HG03097 (cell line): ENCODE results near the gene ACTRT2.

ENCODE experiments used
- ATAC-seq: cut with Tn5 transposase; IDR thresholded peaks from one replicate; pipeline ENCODE4 v1.9.1; 2021; ENCODE audit not compliant: unreplicated experiment, low FRiP score

Gene ACTRT2

GRCh38 chr1:3065797-3066196, 44.5 kb downstream of the ACTRT2 start:
- ATAC-seq: no peak

GRCh38 chr1:3066250-3066711, 45.0 kb downstream of the ACTRT2 start:
- no peak for ATAC-seq

GRCh38 chr1:3066826-3067225, 45.6 kb downstream of the ACTRT2 start:
- no peak for ATAC-seq

- no peak for ATAC-seq
Observed at GRCh38 chr1:3067301-3067670, 46.0 kb downstream of the ACTRT2 start.

GRCh38 chr1:3067671-3068563, 46.6 kb downstream of the ACTRT2 start:
- ATAC-seq: no peak

- ATAC-seq: no peak
Observed at GRCh38 chr1:3068564-3069431, 47.5 kb downstream of the ACTRT2 start, which contains the start of gene PRDM16. PRDM16 (plus strand) TSS chr1:3069203; CDS start chr1:3069260, 57 bp downstream.

GRCh38 chr1:3069491-3070308, 48.4 kb downstream of the ACTRT2 start:
- no peak for ATAC-seq

- ATAC-seq: no peak
Observed at GRCh38 chr1:3070309-3070643, 49.0 kb downstream of the ACTRT2 start.

GRCh38 chr1:3070644-3071564, 49.6 kb downstream of the ACTRT2 start:
- no peak for ATAC-seq

- ATAC-seq: no peak
Observed at GRCh38 chr1:3071565-3072390, 50.5 kb downstream of the ACTRT2 start.
